AG09319 (cell line): ENCODE results near the gene FBXO27.

Source experiments
- DNase-seq: peaks from one replicate; pipeline ENCODE4 v3.0.0-alpha.2; 2010; ENCODE audit warnings: low read depth; ENCODE audit errors: extremely low read depth
- TF ChIP-seq, protein P1 (sequence below): IDR thresholded peaks from 2 replicates; pipeline ENCODE4 v1.5.1; 2011; ENCODE audit warnings: low read depth, mild to moderate bottlenecking, inconsistent platforms, low read length, moderate library complexity

Gene FBXO27

DNA sequence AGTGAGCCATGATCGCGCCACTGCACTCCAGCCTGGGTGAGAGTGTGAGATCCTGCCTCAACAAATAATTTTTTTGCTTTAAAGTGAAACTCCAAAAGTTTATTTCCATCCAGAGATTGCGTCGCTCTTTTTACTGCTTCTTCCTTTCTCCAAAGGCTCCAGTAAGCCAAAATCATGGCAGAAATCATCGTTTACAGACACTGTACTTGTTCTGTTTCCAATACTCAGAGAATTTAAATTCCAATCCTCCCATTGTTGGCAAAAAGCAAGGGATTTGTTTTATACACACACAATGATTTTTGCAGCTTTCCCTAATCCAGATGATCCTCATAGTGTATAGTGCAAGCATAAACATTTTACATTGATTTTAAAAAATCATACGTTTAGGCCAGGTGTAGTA is 15.3 kb downstream of the FBXO27 start:
- no peak for DNase-seq
- TF ChIP-seq, protein P1, sequence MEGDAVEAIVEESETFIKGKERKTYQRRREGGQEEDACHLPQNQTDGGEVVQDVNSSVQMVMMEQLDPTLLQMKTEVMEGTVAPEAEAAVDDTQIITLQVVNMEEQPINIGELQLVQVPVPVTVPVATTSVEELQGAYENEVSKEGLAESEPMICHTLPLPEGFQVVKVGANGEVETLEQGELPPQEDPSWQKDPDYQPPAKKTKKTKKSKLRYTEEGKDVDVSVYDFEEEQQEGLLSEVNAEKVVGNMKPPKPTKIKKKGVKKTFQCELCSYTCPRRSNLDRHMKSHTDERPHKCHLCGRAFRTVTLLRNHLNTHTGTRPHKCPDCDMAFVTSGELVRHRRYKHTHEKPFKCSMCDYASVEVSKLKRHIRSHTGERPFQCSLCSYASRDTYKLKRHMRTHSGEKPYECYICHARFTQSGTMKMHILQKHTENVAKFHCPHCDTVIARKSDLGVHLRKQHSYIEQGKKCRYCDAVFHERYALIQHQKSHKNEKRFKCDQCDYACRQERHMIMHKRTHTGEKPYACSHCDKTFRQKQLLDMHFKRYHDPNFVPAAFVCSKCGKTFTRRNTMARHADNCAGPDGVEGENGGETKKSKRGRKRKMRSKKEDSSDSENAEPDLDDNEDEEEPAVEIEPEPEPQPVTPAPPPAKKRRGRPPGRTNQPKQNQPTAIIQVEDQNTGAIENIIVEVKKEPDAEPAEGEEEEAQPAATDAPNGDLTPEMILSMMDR = no peak

DNA sequence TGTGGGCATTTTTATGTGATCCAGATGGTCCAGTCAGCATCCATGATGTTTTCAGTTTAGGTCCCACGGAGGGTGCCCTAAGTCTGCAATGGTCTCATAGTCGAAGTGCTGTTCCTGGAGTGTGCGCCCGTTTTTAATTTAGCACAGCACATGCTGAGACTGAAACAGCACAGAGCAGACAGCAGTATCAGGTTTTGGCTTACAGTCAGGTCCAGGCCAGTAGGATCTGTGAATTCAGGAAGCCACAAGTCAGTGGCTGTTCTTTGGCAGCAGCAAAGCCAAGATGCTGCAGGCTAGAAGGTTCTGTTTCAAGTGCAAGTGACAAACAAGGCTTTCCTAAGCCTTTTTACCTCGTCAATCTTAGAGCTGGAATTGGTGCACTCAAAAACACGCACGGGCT is 18.3 kb downstream of the FBXO27 start:
- DNase-seq = no peak
- TF ChIP-seq, protein P1 = no peak

DNA sequence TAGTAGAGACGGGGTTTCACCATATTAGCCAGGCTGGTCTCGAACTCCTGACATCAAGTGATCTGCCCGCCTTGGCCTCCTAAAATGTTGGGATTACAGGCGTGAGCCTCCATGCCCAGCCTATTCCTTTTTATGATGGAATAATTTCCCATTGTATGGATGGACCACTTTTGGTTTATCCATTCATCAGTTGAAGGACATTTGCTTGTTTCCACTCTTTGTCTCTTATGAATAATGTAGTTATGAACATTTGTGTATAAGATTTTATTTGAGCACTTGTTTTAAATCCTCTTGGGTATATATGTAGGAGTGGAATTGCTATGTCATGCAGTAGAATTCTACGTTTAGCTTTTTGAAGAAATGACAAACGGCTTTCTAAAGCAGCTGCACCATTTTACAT is 23.3 kb downstream of the FBXO27 start:
- TF ChIP-seq, protein P1 = no peak
- DNase-seq = no peak

DNA sequence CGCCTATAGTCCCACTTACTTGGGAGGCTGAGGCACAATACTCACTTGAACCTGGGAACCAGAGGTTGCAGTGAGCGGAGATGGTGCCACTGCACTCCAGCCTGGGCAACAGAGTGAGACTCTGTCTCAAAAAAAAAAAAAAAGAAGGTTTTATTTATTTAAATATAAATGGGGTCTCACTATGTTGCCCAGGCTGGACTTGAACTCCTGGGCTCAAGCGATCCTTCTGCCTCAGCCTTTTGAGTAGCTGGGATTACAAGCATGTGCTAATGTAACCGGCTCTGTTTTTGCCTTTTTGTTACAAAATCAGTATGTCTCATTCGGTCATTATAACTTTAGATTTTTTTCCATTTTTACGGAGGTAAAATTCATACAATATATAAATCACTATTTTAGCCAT is 24.2 kb downstream of the FBXO27 start:
- no peak for DNase-seq
- TF ChIP-seq, protein P1 = no peak

DNA sequence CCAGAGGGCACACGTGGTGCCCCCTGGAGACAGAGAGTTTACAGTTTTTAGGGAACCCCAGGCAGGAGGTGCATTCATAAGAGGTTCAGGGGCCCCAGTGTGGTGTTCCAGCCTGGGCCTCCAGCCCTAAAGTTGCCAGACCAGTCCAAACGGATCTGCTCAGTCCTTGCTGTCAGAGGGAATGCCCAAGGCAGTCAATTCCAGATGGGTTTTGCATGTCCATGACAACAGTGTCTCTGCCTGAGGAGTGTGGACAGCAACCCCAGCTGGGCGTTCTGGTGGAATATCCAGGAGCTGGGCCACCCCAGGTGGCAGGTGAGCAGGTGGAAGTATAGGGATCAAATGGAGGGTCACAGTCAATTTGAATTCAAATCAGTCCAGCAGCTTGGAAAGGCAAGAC is 25.3 kb downstream of the FBXO27 start:
- TF ChIP-seq, protein P1 = no peak
- DNase-seq = no peak

DNA sequence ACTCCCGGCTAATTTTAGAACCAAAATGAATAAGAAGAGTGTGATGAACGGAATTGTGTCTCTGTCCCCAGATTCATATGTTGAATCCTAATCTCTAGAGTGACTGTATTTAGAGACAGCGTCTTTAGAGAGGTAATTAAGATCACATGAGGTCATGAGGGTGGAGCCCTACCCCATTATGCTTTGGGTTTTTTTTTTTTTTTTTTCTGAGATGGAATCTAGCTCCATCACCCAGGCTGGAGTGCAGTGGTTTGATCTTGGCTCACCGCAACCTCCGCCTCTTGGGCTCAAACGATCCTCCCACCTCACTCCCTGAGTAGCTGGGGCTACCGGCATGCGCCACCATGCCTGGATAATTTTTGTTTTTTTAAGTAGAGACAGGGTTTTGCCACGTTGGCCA is 27.9 kb downstream of the FBXO27 start:
- TF ChIP-seq, protein P1 = no peak

DNA sequence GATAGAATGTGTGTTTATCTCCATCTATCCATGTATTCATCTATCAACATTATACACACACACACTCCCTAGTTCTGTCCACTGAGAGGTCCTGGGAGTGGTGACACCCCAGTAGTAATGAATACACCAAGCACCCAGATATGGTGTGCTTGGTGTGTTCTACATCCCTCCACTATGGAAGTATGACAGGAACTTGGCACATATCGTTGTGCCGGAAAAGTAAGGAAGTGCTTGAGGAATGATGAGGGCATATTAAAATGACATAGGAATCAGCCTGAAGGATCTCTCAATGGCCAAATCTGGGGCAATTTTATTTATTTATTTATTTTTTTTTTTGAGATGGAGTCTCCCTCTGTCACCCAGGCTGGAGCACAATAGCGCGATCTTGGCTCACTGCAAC is 28.6 kb downstream of the FBXO27 start:
- no peak for DNase-seq
- TF ChIP-seq, protein P1 = no peak

More for the DNA sequence above, 27.9 kb downstream of the FBXO27 start:
- no peak for DNase-seq
